ENCODE results near the gene BCAS3. TPM values are rescaled to one million over a fixed set of nuclear protein-coding genes. Genes with fewer than 3 reads are reported as not detected.

Gene BCAS3
- total RNA-seq, 1 experiment from 2014 or later, result 14.4 TPM

- no TSS peak for BruUV-seq (replicated peaks)
- H3K27me3 ChIP-seq (replicated peaks; ENCODE audit: insufficient read depth, low read depth, low read length, poor library complexity), result no peaks in the 10 kb centered on the region
- no peaks in the 10 kb centered on the region for H3K36me3 ChIP-seq (ENCODE audit: insufficient read depth, low read length, poor library complexity, severe bottlenecking)
- POLR2A ChIA-PET (ENCODE audit: low non-redundant PET), result no interaction called here
- intact Hi-C loops (cut with micrococcal nuclease; ENCODE audit: unreplicated experiment), result no loop called here
- no peaks in the 10 kb centered on the region for H3K4me1 ChIP-seq (ENCODE audit: insufficient read depth, low read length, poor library complexity, severe bottlenecking)
- no peak for DNase-seq (ENCODE audit: low spot score)
- TF ChIP-seq EZH2 (IDR thresholded peaks at IDR 0.05; ENCODE audit: borderline replicate concordance, low read depth, low read length, poor library complexity, severe bottlenecking), result no peak
- TF ChIP-seq CTCF (conservative IDR thresholded peaks at IDR 0.05; ENCODE audit: low read depth, low read length), result no peak
- CTCF ChIA-PET, result no interaction called here
- no peaks in the 10 kb centered on the region for H3K9me3 ChIP-seq (ENCODE audit: low read depth, low read length, poor library complexity, severe bottlenecking)
- no peak overlapping the region for H3K27ac ChIP-seq (ENCODE audit: low read depth, low read length, poor library complexity, severe bottlenecking)
- H3K4me3 ChIP-seq (ENCODE audit: low read depth, low read length, poor library complexity, severe bottlenecking), result no peak overlapping the region
These were observed 608.1 kb downstream of the BCAS3 start for GRCh38 chr17:61285526-61286320.

- Histone ChIP-seq H3K27ac (ENCODE audit: low read depth, low read length, poor library complexity, severe bottlenecking) (no peak overlapping the region), H3K27me3 (replicated peaks; ENCODE audit: insufficient read depth, low read depth, low read length, poor library complexity) (no peaks in the 10 kb centered on the region), H3K9me3 (ENCODE audit: low read depth, low read length, poor library complexity, severe bottlenecking) (no peaks in the 10 kb centered on the region), H3K4me3 (ENCODE audit: low read depth, low read length, poor library complexity, severe bottlenecking) (no peak overlapping the region), H3K36me3 (ENCODE audit: insufficient read depth, low read length, poor library complexity, severe bottlenecking) (no peaks in the 10 kb centered on the region), H3K4me1 (ENCODE audit: insufficient read depth, low read length, poor library complexity, severe bottlenecking) (no peaks in the 10 kb centered on the region)
- DNase-seq (ENCODE audit: low spot score), result no peak
- TF ChIP-seq CTCF (conservative IDR thresholded peaks at IDR 0.05; ENCODE audit: low read depth, low read length), result no peak
- no peak for TF ChIP-seq EZH2 (IDR thresholded peaks at IDR 0.05; ENCODE audit: borderline replicate concordance, low read depth, low read length, poor library complexity, severe bottlenecking)
- ChIA-PET POLR2A (ENCODE audit: low non-redundant PET) (no interaction called here), CTCF (no interaction called here)
- BruUV-seq (replicated peaks), result no TSS peak
- intact Hi-C loops (cut with micrococcal nuclease; ENCODE audit: unreplicated experiment), result no loop called here
These were observed 608.8 kb downstream of the BCAS3 start for GRCh38 chr17:61286449-61286848.

- no peaks in the 10 kb centered on the region for H3K36me3 ChIP-seq (ENCODE audit: insufficient read depth, low read length, poor library complexity, severe bottlenecking)
- TF ChIP-seq CTCF (conservative IDR thresholded peaks at IDR 0.05; ENCODE audit: low read depth, low read length) (no peak), EZH2 (IDR thresholded peaks at IDR 0.05; ENCODE audit: borderline replicate concordance, low read depth, low read length, poor library complexity, severe bottlenecking) (no peak)
- H3K27ac ChIP-seq (ENCODE audit: low read depth, low read length, poor library complexity, severe bottlenecking), result no peak overlapping the region
- no TSS peak for BruUV-seq (replicated peaks)
- H3K4me1 ChIP-seq (ENCODE audit: insufficient read depth, low read length, poor library complexity, severe bottlenecking), result no peaks in the 10 kb centered on the region
- POLR2A ChIA-PET (ENCODE audit: low non-redundant PET), result interaction anchor here (0.6 kb wide), 1 partner anchor 131 kb away, joined by 3 read pairs; no protein-coding TSS in a partner anchor
- no peak overlapping the region for H3K4me3 ChIP-seq (ENCODE audit: low read depth, low read length, poor library complexity, severe bottlenecking)
- no peaks in the 10 kb centered on the region for H3K27me3 ChIP-seq (replicated peaks; ENCODE audit: insufficient read depth, low read depth, low read length, poor library complexity)
- CTCF ChIA-PET, result interaction anchor here (0.6 kb wide), 1 partner anchor 33 kb away, joined by 3 read pairs; no protein-coding TSS in a partner anchor
- intact Hi-C loops (cut with micrococcal nuclease; ENCODE audit: unreplicated experiment), result no loop called here
- H3K9me3 ChIP-seq (ENCODE audit: low read depth, low read length, poor library complexity, severe bottlenecking), result no peaks in the 10 kb centered on the region
- DNase-seq (ENCODE audit: low spot score), result no peak
These were observed 612.0 kb downstream of the BCAS3 start for GRCh38 chr17:61289408-61290385.

Measured in A673 (cell line).